ENCODE data around the gene RILPL2. TPM values are rescaled to one million over a fixed set of nuclear protein-coding genes. Genes with fewer than 3 reads are reported as not detected.

The RILPL2 gene, protein sequence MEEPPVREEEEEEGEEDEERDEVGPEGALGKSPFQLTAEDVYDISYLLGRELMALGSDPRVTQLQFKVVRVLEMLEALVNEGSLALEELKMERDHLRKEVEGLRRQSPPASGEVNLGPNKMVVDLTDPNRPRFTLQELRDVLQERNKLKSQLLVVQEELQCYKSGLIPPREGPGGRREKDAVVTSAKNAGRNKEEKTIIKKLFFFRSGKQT
- 1 to 10 TPM; 1.6 to 3.4 (median 2.1) TPM for total RNA-seq
- polyA plus RNA-seq, result 1 to 10 TPM; 2.2 to 3.2 TPM
- long read RNA-seq, donor 1, full-length matches to known transcripts, result 10 of 15 reads
- long read RNA-seq, donor 1, partial matches to known transcripts, result 0 of 15 reads
- long read RNA-seq, donor 1, other reads (novel, unspliced or antisense), result 5 of 15 reads
- long read RNA-seq, donor 2, full-length matches to known transcripts, result 23 of 29 reads
- long read RNA-seq, donor 2, partial matches to known transcripts, result 0 of 29 reads
- long read RNA-seq, donor 2, other reads (novel, unspliced or antisense), result 6 of 29 reads
- long read RNA-seq, donor 3, full-length matches to known transcripts, result 7 of 10 reads
- long read RNA-seq, donor 3, partial matches to known transcripts, result 1 of 10 reads
- long read RNA-seq, donor 3, other reads (novel, unspliced or antisense), result 2 of 10 reads

DNA sequence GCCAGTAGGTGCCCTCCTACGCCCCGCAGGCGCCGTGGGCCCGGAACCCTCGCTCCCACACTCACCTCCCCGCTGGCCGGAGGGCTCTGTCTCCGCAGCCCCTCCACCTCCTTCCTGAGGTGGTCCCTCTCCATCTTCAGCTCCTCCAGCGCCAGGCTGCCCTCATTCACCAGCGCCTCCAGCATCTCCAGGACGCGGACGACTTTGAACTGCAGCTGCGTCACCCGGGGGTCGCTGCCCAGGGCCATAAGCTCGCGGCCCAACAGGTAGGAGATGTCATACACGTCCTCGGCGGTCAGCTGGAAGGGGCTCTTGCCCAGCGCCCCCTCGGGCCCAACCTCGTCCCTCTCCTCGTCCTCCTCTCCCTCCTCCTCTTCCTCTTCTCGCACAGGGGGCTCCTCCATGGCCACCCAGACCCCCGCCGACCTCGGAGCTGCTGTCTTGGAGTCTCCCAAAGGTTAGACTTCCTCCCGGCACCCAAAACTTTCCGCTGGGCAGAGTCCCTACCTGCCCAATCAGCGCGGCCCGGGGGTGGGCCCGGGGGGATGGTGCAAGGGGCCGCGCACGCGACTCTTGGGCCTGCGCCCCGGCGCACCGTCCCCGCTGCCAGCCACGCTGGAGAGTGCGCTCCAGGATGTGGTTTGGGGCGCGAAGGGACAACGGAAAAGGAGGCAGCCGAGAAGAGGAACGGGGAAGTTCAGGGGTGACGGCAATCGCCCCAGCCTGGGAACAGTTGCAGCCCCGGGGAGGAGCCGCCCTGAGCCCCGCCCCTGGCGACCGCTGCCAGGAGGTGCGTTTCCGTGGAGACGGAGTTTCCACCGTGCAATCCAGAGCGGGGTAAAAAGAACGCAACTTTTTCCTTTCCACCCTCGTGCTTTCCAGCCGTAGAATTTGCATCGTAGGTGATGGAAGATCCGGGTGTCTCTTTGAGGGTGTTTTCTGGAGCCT is at the start of gene RILPL2:
Gene RILPL2 (minus strand): TSS at position 668 of the 948 bp plus-strand sequence. CDS start 264 bp downstream, at position 404.
- Histone ChIP-seq H3K9me3 (no peaks in the 10 kb centered on the region), H3K27ac (peak within 1 kb of the TSS; percentile 47 to 93 (median 82)), H3K4me1 (peaks cover 0 to 51% (median 27%) of the 10 kb centered on the region in 12 donors), H3K27me3 (no peaks in the 10 kb centered on the region), H3K36me3 (peaks cover 0 to 3% (median 0%) of the 10 kb centered on the region in 9 donors), H3K4me3 (peak within 1 kb of the TSS; percentile 63 to 98 (median 91))
- WGBS, 4 donors, result 0 to 1% (median 1%) methylated on average over 53 to 69 of the region's 69 CpGs
- DNase-seq (peak; percentile 90 to 94 (median 90)), ATAC-seq (peak; percentile 91 to 98 (median 96))
- TF ChIP-seq POLR2A (IDR thresholded peaks at IDR 0.05), result peak in 1 of 2 donors; percentile 63
- TF ChIP-seq, protein P1, sequence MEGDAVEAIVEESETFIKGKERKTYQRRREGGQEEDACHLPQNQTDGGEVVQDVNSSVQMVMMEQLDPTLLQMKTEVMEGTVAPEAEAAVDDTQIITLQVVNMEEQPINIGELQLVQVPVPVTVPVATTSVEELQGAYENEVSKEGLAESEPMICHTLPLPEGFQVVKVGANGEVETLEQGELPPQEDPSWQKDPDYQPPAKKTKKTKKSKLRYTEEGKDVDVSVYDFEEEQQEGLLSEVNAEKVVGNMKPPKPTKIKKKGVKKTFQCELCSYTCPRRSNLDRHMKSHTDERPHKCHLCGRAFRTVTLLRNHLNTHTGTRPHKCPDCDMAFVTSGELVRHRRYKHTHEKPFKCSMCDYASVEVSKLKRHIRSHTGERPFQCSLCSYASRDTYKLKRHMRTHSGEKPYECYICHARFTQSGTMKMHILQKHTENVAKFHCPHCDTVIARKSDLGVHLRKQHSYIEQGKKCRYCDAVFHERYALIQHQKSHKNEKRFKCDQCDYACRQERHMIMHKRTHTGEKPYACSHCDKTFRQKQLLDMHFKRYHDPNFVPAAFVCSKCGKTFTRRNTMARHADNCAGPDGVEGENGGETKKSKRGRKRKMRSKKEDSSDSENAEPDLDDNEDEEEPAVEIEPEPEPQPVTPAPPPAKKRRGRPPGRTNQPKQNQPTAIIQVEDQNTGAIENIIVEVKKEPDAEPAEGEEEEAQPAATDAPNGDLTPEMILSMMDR (IDR thresholded peaks at IDR 0.05), result peak in 1 of 12 donors; percentile 3
- intact Hi-C loops (cut with DNase I), result loop anchor here in 2 of 10 donors (2.0 to 10.0 kb wide), 3 partner anchors 23 to 146 kb away; partner anchors contain the start of genes KMT5A (in 1 of the 2), SNRNP35 (in 1 of the 2) and TMED2 (in 1 of the 2)

DNA sequence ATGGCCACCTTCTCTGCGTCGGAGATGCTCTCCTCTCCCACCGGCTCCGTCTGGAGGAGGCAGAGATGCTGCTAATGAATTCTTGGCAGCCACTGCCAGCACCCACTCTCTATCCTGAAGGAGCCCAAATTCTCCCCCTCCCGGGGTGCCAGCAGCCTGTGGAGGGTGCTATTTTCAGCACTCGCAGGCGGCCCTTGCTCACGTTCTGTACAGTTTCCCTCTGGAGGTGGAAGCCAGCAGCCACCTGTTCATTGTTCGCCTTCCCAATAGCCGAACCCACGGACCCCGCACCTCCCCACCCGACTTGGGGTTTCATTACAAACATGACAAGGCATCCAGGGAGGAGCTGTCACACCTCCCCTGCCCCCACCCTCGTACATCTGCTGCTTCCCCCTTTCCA is 49.3 kb upstream of the RILPL2 start:
- WGBS, 4 donors, result 78 to 83% (median 80%) methylated on average over 14 of the region's 14 CpGs
- intact Hi-C loops (cut with DNase I), result no loop called here
- H3K27me3 ChIP-seq, result no peaks in the 10 kb centered on the region
- DNase-seq, result no peak
- no peak overlapping the region for H3K4me3 ChIP-seq
- H3K36me3 ChIP-seq, result peaks cover 0 to 55% (median 23%) of the 10 kb centered on the region in 9 donors
- peak in 2 of 4 donors; percentile 12 to 13 for ATAC-seq
- TF ChIP-seq, protein P1 (IDR thresholded peaks at IDR 0.05), result no peak
- no peak for TF ChIP-seq POLR2A (IDR thresholded peaks at IDR 0.05)
- H3K9me3 ChIP-seq, result no peaks in the 10 kb centered on the region
- H3K4me1 ChIP-seq, result peaks cover 0 to 4% (median 0%) of the 10 kb centered on the region in 12 donors
- H3K27ac ChIP-seq, result peak overlapping the region in 1 of 12 donors; percentile 41

DNA sequence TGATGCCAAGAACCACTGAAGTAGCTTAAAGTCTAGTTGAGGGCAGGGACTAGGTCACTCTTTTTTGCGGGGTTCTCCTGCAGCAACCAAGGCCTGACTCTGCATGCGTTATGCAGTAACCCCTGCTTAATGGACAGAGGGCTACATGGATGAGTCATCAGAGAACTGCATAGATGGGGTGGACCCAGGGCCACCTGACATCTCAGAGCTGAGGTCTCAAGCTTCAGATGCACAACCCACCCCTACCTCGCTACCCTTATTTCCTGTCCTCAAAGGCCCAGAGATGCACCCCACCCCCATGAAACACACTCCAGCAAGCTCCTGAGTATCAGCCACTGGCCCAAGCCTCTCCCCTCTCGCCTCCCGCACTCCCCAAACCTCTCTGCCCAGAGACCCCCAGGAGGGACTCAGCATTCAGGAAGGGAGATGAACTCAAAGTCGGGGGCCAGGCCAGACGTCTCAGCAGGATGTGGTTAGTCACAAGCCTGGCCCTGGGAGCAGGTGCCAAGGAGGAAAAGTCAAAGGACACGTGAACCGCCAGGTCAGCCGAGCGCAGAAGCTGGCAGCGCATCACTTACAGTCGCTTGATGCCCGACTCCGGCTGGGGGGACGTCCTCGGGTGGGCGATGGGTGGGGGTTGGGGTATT is 47.2 kb upstream of the RILPL2 start:
- WGBS, 4 donors, result 73 to 86% (median 84%) methylated on average over 18 of the region's 18 CpGs
- no peak for DNase-seq
- no peak for ATAC-seq
- intact Hi-C loops (cut with DNase I), result loop anchor here in 1 of 10 donors (5.0 kb wide), 1 partner anchor 34 kb away; no protein-coding TSS in a partner anchor
- TF ChIP-seq POLR2A (IDR thresholded peaks at IDR 0.05), result no peak
- TF ChIP-seq, protein P1 (IDR thresholded peaks at IDR 0.05), result no peak
- Histone ChIP-seq H3K9me3 (no peaks in the 10 kb centered on the region), H3K27ac (no peak overlapping the region), H3K36me3 (peaks cover 0 to 47% (median 23%) of the 10 kb centered on the region in 9 donors), H3K27me3 (no peaks in the 10 kb centered on the region), H3K4me3 (no peak overlapping the region), H3K4me1 (peaks cover 0 to 23% (median 14%) of the 10 kb centered on the region in 12 donors)
